HCT116 (cell line): Measurements from ENCODE around the gene SPRED2. TPM values are rescaled to one million over a fixed set of nuclear protein-coding genes. Genes with fewer than 3 reads are reported as not detected.

Experiments
- ATAC-seq: fragments of 200-7000 bp; cut with Tn5 transposase; 2 replicates; pipeline ENCODE4 v1.9.1; 2020; ENCODE audit warnings: mild to moderate bottlenecking, moderate library complexity
- BruUV-seq: library from RNA; stranded (reverse); fragments of 400-500 nt; replicated peaks from 2 replicates; lab custom pipeline; 2021; lab: Mats Ljungman, UMichigan
- CTCF ChIA-PET: fragments of 300-600 bp; sonication (Branson Sonifier 250); formaldehyde crosslinking; loops from one replicate; lab custom pipeline; 2021; ENCODE audit warnings: antibody characterized with exemption; lab: Charles Lee
- POLR2A ChIA-PET: fragments of 300-600, 350-600 bp; sonication (Branson Sonifier 250); formaldehyde crosslinking; loops from one replicate; lab custom pipeline; 2021; ENCODE audit warnings: antibody characterized with exemption; lab: Charles Lee
- RAD21 ChIA-PET, 2 experiments: fragments of 300-600 bp; sonication (Branson Sonifier 250); formaldehyde crosslinking; loops; one replicate each; lab custom pipeline; 2023; ENCODE audit warnings: low total read pairs in 2 of 2; ENCODE audit not compliant: uncharacterized antibody in 2 of 2, unreplicated experiment in 2 of 2, low non-redundant PET in 1 of 2; lab: Charles Lee
- DNase-seq: peaks from one replicate; pipeline ENCODE4 v3.0.0-alpha.2; 2010; ENCODE audit warnings: low read depth, low spot score
- H2AFZ ChIP-seq: fragments of 200-600 bp; shearing (Covaris generic), sonication (generic); 2 replicates; pipeline ENCODE4 v1.6.1; 2017; ENCODE audit warnings: low read depth, mixed run types, mixed read lengths, antibody characterized with exemption, low read length; ENCODE audit not compliant: poor library complexity, severe bottlenecking
- H3K27ac ChIP-seq: 2 replicates; pipeline ENCODE4 v1.5.1; 2012; ENCODE audit warnings: low read depth, low read length
- H3K27me3 ChIP-seq: fragments of 200-600 bp; sonication (generic); 2 replicates; pipeline ENCODE4 v1.6.1; 2016; ENCODE audit warnings: mixed run types, low read length, mixed read lengths; ENCODE audit not compliant: insufficient read depth
- H3K36me3 ChIP-seq, 2 experiments: fragments of 200-500 bp in 1 of 2; fragments of 200-600 bp in 1 of 2; sonication (Bioruptor generic) in 1 of 2; sonication (generic) in 1 of 2; 2 replicates each; pipeline versions ENCODE4 v1.5.1 to v1.6.1; 2014 to 2016; ENCODE audit warnings: low read length in 2 of 2, inconsistent platforms in 1 of 2, mixed read lengths in 1 of 2, mixed run types in 1 of 2; ENCODE audit not compliant: insufficient read depth in 2 of 2, control insufficient read depth in 1 of 2
- H3K4me1 ChIP-seq, 2 experiments: fragments of 200-600 bp in 1 of 2; sonication (generic) in 1 of 2; 2 replicates each; pipeline versions ENCODE4 v1.5.1 to v1.6.1; 2012 to 2017; ENCODE audit warnings: low read length in 2 of 2, inconsistent platforms in 1 of 2, mild to moderate bottlenecking in 1 of 2, mixed read lengths in 1 of 2, mixed run types in 1 of 2, moderate library complexity in 1 of 2; ENCODE audit not compliant: insufficient read depth in 2 of 2, control insufficient read depth in 1 of 2
- H3K4me2 ChIP-seq: fragments of 200-600 bp; sonication (generic); 2 replicates; pipeline ENCODE4 v1.6.1; 2017; ENCODE audit warnings: mixed run types, low read length, mixed read lengths
- H3K4me3 ChIP-seq, 2 experiments: fragments of 200-600 bp in 1 of 2; sonication (generic) in 1 of 2; replicated peaks in 1 of 2; 2 replicates each; pipeline ENCODE4 v1.5.1; 2011 to 2016; ENCODE audit warnings: low read length in 2 of 2, control low read depth in 1 of 2, low read depth in 1 of 2, mild to moderate bottlenecking in 1 of 2, mixed read lengths in 1 of 2, mixed run types in 1 of 2
- H3K79me2 ChIP-seq: fragments of 200-600 bp; sonication (generic); 2 replicates; pipeline ENCODE4 v1.6.1; 2017; ENCODE audit warnings: mild to moderate bottlenecking, mixed run types, low read length, moderate library complexity, mixed read lengths; ENCODE audit not compliant: insufficient read depth
- H3K9ac ChIP-seq: fragments of 200-600 bp; sonication (generic); 2 replicates; pipeline ENCODE4 v1.6.1; 2016; ENCODE audit warnings: low read length, mixed read lengths
- H3K9me2 ChIP-seq: fragments of 200-600 bp; sonication (generic), shearing (Covaris generic); 2 replicates; pipeline ENCODE4 v1.6.1; 2017; ENCODE audit warnings: mixed run types, mild to moderate bottlenecking, moderate library complexity; ENCODE audit not compliant: insufficient read depth
- H3K9me3 ChIP-seq, 2 experiments: fragments of 200-500 bp in 1 of 2; fragments of 200-600 bp in 1 of 2; sonication (Bioruptor generic) in 1 of 2; sonication (generic) in 1 of 2; 2 replicates each; pipeline ENCODE4 v1.6.1; 2014 to 2017; ENCODE audit warnings: low read length in 2 of 2, mixed read lengths in 2 of 2, inconsistent platforms in 1 of 2, low read depth in 1 of 2, mild to moderate bottlenecking in 1 of 2, mixed run types in 1 of 2, moderate library complexity in 1 of 2; ENCODE audit not compliant: control insufficient read depth in 1 of 2, insufficient read depth in 1 of 2
- H4K20me1 ChIP-seq: fragments of 200-600 bp; sonication (generic), shearing (Covaris generic); 2 replicates; pipeline ENCODE4 v1.6.1; 2017; ENCODE audit warnings: mixed run types, mild to moderate bottlenecking, moderate library complexity; ENCODE audit not compliant: insufficient read depth
- CBX3 ChIP-seq: IDR thresholded peaks from 2 replicates; pipeline ENCODE4 v1.6.1; 2012; ENCODE audit warnings: low read depth
- EZH2phosphoT487 ChIP-seq: fragments of 200-600 bp; IDR thresholded peaks from 2 replicates; pipeline ENCODE4 v1.6.1; 2018; ENCODE audit warnings: antibody characterized with exemption, borderline replicate concordance
- RAD21 ChIP-seq: IDR thresholded peaks from 2 replicates; pipeline ENCODE4 v1.6.1; 2012; ENCODE audit warnings: low read depth, mild to moderate bottlenecking
- TCF7L2 ChIP-seq: IDR thresholded peaks from 2 replicates; pipeline ENCODE4 v1.7.0; 2011; ENCODE audit warnings: borderline replicate concordance, inconsistent platforms; ENCODE audit not compliant: insufficient read depth, insufficient read length; ENCODE audit errors: extremely low read depth
- YY1 ChIP-seq: IDR thresholded peaks from 2 replicates; pipeline ENCODE4 v1.6.1; 2011; ENCODE audit warnings: low read length, low read depth, moderate library complexity, mild to moderate bottlenecking; ENCODE audit not compliant: insufficient replicate concordance; ENCODE audit errors: extremely low read depth
- intact Hi-C: fragments of 100-400 bp; cut with micrococcal nuclease; formaldehyde crosslinking; loops from 2 replicates; pipeline ENCODE4 v1.10.0; 2022
- total RNA-seq: library from RNA; stranded (reverse); gene quantifications from one replicate; pipeline ENCODE4 v1.2.1, GENCODE V29; 2021; ENCODE audit not compliant: unreplicated experiment
- TF ChIP-seq, protein P1 (sequence below), 3 experiments: fragments of 200-600 bp in 1 of 3; sonication (generic) in 1 of 3; IDR thresholded peaks in 2 of 3; conservative IDR thresholded peaks in 1 of 3; 2 replicates each; pipeline ENCODE4 v1.5.1; 2012 to 2017; ENCODE audit warnings: low read depth in 2 of 3, low read length in 2 of 3, antibody characterized with exemption in 1 of 3, borderline replicate concordance in 1 of 3, control low read depth in 1 of 3, mild to moderate bottlenecking in 1 of 3, mixed read lengths in 1 of 3, mixed run types in 1 of 3, moderate library complexity in 1 of 3; ENCODE audit not compliant: insufficient read depth in 1 of 3
- TF ChIP-seq, protein P2 (sequence below): IDR thresholded peaks from 2 replicates; pipeline ENCODE4 v1.6.1; 2011; ENCODE audit warnings: mild to moderate bottlenecking, low read length, moderate library complexity; ENCODE audit not compliant: insufficient replicate concordance; ENCODE audit errors: extremely low read depth

Gene SPRED2
- total RNA-seq, 1 experiment from 2014 or later = 62.6 TPM

DNA sequence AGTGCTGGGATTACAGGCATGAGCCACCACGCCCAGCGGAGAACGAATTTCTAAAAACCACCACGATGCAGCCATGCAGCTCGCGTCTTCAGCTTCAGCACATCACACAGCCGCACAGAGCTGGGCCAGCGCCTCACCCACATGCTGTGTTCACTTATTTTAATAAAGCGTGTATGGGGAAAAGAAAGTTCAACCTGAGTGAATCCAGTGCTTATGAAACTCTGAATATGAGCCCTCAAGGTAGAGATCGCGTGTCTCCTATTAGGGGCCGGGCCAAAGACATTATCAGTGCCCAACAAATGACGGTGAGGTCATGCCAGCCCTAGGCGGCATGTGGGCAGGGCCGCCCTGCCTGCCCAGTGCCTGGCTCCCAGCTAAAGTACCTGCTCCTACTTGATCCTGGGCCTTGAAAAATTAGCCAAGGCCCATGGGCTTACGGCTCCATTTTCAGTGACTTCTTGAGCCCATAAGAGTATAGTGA lies 44.3 kb downstream of the SPRED2 start:
- Histone ChIP-seq H3K36me3 (no peaks in the 10 kb centered on the region), H3K9ac (no peak overlapping the region), H2AFZ (no peak overlapping the region), H3K9me3 (no peaks in the 10 kb centered on the region), H3K9me2 (no peaks in the 10 kb centered on the region), H3K27ac (no peak overlapping the region), H3K4me2 (no peak overlapping the region), H3K4me1 (peaks cover 69 to 75% of the 10 kb centered on the region in 2 experiments)
- POLR2A ChIA-PET = no interaction called here
- CTCF ChIA-PET = no interaction called here
- RAD21 ChIA-PET = no interaction called here
- no peak for DNase-seq
- no peak for TF ChIP-seq CBX3
- TF ChIP-seq, all 23 proteins: peak for 0
- BruUV-seq = no TSS peak
- H4K20me1 ChIP-seq = no peaks in the 10 kb centered on the region
- no peak overlapping the region for H3K4me3 ChIP-seq
- 0 out of 2 replicates have a peak, but pooled peaks have one; percentile 12 for ATAC-seq
- intact Hi-C loops = no loop called here
- H3K27me3 ChIP-seq = no peaks in the 10 kb centered on the region
- H3K79me2 ChIP-seq = peaks cover 92% of the 10 kb centered on the region

DNA sequence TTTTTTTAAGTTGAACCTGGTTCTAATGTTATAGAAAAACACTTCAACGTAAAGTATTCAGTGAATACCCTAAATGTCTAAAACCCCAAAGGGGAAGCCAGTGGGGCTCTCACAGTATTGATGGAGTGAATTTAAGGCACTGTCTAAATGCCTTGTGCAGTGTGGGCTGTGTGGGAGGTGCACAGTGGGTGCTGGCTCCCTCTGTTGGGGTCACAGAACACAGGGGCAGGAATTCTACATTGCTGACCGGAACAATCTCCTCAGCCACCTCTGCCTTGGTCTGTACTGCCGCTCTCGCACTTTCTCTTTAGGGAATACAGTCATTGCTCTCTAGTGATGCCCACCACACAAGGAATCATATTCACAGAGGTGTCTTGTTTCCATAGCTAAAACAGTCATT lies 45.4 kb downstream of the SPRED2 start:
- no peak overlapping the region for H3K27ac ChIP-seq
- POLR2A ChIA-PET = no interaction called here
- ATAC-seq = no peak
- H3K36me3 ChIP-seq = no peaks in the 10 kb centered on the region
- intact Hi-C loops = no loop called here
- RAD21 ChIA-PET = no interaction called here
- H3K4me3 ChIP-seq = no peak overlapping the region
- H4K20me1 ChIP-seq = no peaks in the 10 kb centered on the region
- H2AFZ ChIP-seq = no peak overlapping the region
- CTCF ChIA-PET = interaction anchor here (1.0 kb wide), 1 partner anchor 16 kb away, joined by 3 read pairs; no protein-coding TSS in a partner anchor
- H3K9me3 ChIP-seq = no peaks in the 10 kb centered on the region
- TF ChIP-seq, protein P1, sequence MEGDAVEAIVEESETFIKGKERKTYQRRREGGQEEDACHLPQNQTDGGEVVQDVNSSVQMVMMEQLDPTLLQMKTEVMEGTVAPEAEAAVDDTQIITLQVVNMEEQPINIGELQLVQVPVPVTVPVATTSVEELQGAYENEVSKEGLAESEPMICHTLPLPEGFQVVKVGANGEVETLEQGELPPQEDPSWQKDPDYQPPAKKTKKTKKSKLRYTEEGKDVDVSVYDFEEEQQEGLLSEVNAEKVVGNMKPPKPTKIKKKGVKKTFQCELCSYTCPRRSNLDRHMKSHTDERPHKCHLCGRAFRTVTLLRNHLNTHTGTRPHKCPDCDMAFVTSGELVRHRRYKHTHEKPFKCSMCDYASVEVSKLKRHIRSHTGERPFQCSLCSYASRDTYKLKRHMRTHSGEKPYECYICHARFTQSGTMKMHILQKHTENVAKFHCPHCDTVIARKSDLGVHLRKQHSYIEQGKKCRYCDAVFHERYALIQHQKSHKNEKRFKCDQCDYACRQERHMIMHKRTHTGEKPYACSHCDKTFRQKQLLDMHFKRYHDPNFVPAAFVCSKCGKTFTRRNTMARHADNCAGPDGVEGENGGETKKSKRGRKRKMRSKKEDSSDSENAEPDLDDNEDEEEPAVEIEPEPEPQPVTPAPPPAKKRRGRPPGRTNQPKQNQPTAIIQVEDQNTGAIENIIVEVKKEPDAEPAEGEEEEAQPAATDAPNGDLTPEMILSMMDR (IDR thresholded peaks at IDR 0.05 in 2 of 3, conservative IDR thresholded peaks at IDR 0.05 in 1 of 3; ENCODE audit: borderline replicate concordance in 1 of 3, insufficient read depth in 1 of 3, low read depth in 2 of 3, low read length in 2 of 3) = 0 out of 6 replicates have a peak, but pooled peaks of 1 of the 3 experiments have one; percentile 4
- TF ChIP-seq RAD21 (0 out of 2 replicates have a peak, but pooled peaks have one; percentile 8), TCF7L2 (no peak), YY1 (no peak), EZH2phosphoT487 (no peak)
- TF ChIP-seq, protein P2, sequence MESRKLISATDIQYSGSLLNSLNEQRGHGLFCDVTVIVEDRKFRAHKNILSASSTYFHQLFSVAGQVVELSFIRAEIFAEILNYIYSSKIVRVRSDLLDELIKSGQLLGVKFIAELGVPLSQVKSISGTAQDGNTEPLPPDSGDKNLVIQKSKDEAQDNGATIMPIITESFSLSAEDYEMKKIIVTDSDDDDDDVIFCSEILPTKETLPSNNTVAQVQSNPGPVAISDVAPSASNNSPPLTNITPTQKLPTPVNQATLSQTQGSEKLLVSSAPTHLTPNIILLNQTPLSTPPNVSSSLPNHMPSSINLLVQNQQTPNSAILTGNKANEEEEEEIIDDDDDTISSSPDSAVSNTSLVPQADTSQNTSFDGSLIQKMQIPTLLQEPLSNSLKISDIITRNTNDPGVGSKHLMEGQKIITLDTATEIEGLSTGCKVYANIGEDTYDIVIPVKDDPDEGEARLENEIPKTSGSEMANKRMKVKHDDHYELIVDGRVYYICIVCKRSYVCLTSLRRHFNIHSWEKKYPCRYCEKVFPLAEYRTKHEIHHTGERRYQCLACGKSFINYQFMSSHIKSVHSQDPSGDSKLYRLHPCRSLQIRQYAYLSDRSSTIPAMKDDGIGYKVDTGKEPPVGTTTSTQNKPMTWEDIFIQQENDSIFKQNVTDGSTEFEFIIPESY = no peak
- H3K79me2 ChIP-seq = peaks cover 88% of the 10 kb centered on the region
- H3K4me1 ChIP-seq = peaks cover 76 to 86% of the 10 kb centered on the region in 2 experiments
- H3K9ac ChIP-seq = no peak overlapping the region
- no peaks in the 10 kb centered on the region for H3K27me3 ChIP-seq
- H3K4me2 ChIP-seq = no peak overlapping the region
- H3K9me2 ChIP-seq = no peaks in the 10 kb centered on the region
- no TSS peak for BruUV-seq
- DNase-seq = no peak
